SK-N-SH (cell line): Measurements from ENCODE around the gene ZRANB2. TPM values are rescaled to one million over a fixed set of nuclear protein-coding genes. Genes with fewer than 3 reads are reported as not detected.

Experiments used
- CTCF ChIA-PET: fragments of 300-600, 350-600 bp; formaldehyde crosslinking; extraction: SDS; loops from one replicate; lab custom pipeline; 2021; lab: Yijun Ruan, JAX
- POLR2A ChIA-PET: fragments of 350-600 bp; sonication (Branson Sonifier 250); formaldehyde crosslinking; extraction: SDS; loops from one replicate; lab custom pipeline; 2020; ENCODE audit warnings: antibody characterized with exemption, inconsistent platforms; lab: Yijun Ruan, JAX
- DNase-seq: peaks from one replicate; pipeline ENCODE4 v3.0.0; 2012
- H2AFZ ChIP-seq: fragments of 200-600 bp; sonication (generic); 2 replicates; pipeline ENCODE4 v1.8.1; 2016; ENCODE audit warnings: antibody characterized with exemption, mild to moderate bottlenecking, low read depth
- H3F3A ChIP-seq: fragments of 200-600 bp; sonication (generic); replicated peaks from 2 replicates; pipeline ENCODE3; 2016; ENCODE audit warnings: antibody characterized with exemption, mild to moderate bottlenecking; ENCODE audit not compliant: insufficient read depth
- H3K27ac ChIP-seq, 2 experiments: fragments of 200-500 bp in 1 of 2; fragments of 200-600 bp in 1 of 2; sonication (Bioruptor generic) in 1 of 2; sonication (generic), shearing (Covaris generic) in 1 of 2; 2 replicates each; pipeline versions ENCODE4 v1.5.1 to v1.6.1; 2014 to 2016; ENCODE audit warnings: low read depth in 2 of 2, inconsistent platforms in 1 of 2, low read length in 1 of 2, mild to moderate bottlenecking in 1 of 2, mixed read lengths in 1 of 2
- H3K27me3 ChIP-seq: fragments of 200-600 bp; sonication (generic), shearing (Covaris generic); 2 replicates; pipeline ENCODE4 v1.6.1; 2016; ENCODE audit warnings: mixed run types; ENCODE audit not compliant: insufficient read depth
- H3K36me3 ChIP-seq, 2 experiments: fragments of 200-500 bp in 1 of 2; fragments of 200-600 bp in 1 of 2; sonication (Bioruptor generic) in 1 of 2; sonication (generic) in 1 of 2; replicated peaks in 1 of 2; 2 replicates each; pipeline versions ENCODE3 to v1.5.1; 2014 to 2016; ENCODE audit warnings: low read length in 1 of 2, mild to moderate bottlenecking in 1 of 2; ENCODE audit not compliant: insufficient read depth in 2 of 2, control insufficient read depth in 1 of 2
- H3K4me1 ChIP-seq, 2 experiments: fragments of 200-500 bp in 1 of 2; fragments of 200-600 bp in 1 of 2; sonication (Bioruptor generic) in 1 of 2; sonication (generic), shearing (Covaris generic) in 1 of 2; 2 replicates each; pipeline versions ENCODE4 v1.5.1 to v1.6.1; 2014 to 2016; ENCODE audit warnings: low read depth in 1 of 2, low read length in 1 of 2, mixed run types in 1 of 2; ENCODE audit not compliant: insufficient read depth in 2 of 2, control insufficient read depth in 1 of 2
- H3K4me2 ChIP-seq: fragments of 200-600 bp; sonication (generic), shearing (Covaris generic); 2 replicates; pipeline ENCODE4 v1.6.1; 2017; ENCODE audit warnings: mixed run types
- H3K4me3 ChIP-seq, 2 experiments: fragments of 200-500 bp in 1 of 2; fragments of 200-600 bp in 1 of 2; sonication (Bioruptor generic) in 1 of 2; sonication (generic), shearing (Covaris generic) in 1 of 2; 2 replicates each; pipeline versions ENCODE4 v1.5.1 to v1.8.1; 2014 to 2016; ENCODE audit warnings: low read depth in 2 of 2, inconsistent platforms in 1 of 2, low read length in 1 of 2, mild to moderate bottlenecking in 1 of 2, mixed read lengths in 1 of 2, moderate library complexity in 1 of 2
- H3K79me2 ChIP-seq: fragments of 200-600 bp; sonication (generic); 2 replicates; pipeline ENCODE4 v1.8.1; 2017; ENCODE audit warnings: mild to moderate bottlenecking; ENCODE audit not compliant: insufficient read depth
- H3K9ac ChIP-seq: fragments of 200-600 bp; sonication (generic); 2 replicates; pipeline ENCODE4 v1.6.1; 2017; ENCODE audit warnings: mixed run types
- H3K9me2 ChIP-seq: fragments of 200-600 bp; sonication (generic); 2 replicates; pipeline ENCODE4 v1.6.1; 2017; ENCODE audit warnings: mixed run types
- H3K9me3 ChIP-seq: fragments of 200-600 bp; sonication (generic); 2 replicates; pipeline ENCODE4 v1.6.1; 2017; ENCODE audit warnings: mixed run types, mild to moderate bottlenecking, moderate library complexity
- H4K20me1 ChIP-seq: fragments of 200-600 bp; sonication (generic); 2 replicates; pipeline ENCODE4 v1.6.1; 2017; ENCODE audit warnings: mild to moderate bottlenecking, mixed run types; ENCODE audit not compliant: insufficient read depth
- CHD2 ChIP-seq: fragments of 150-350 bp; IDR thresholded peaks from 2 replicates; pipeline ENCODE4 v1.6.1; 2018; ENCODE audit warnings: low read length; ENCODE audit not compliant: partially characterized antibody
- FOXM1 ChIP-seq: IDR thresholded peaks from 2 replicates; pipeline ENCODE4 v1.4.0; 2012; ENCODE audit warnings: low read depth, mild to moderate bottlenecking
- GABPA ChIP-seq: IDR thresholded peaks from 2 replicates; pipeline ENCODE4 v1.4.0; 2012; ENCODE audit warnings: low read depth, mild to moderate bottlenecking
- GATA2 ChIP-seq: sonication (generic); formaldehyde crosslinking; IDR thresholded peaks from 2 replicates; pipeline ENCODE4 v1.5.0; 2020; ENCODE audit warnings: mild to moderate bottlenecking, missing genetic modification reagents
- MEF2A ChIP-seq: IDR thresholded peaks from 2 replicates; pipeline ENCODE4 v1.4.0; 2012; ENCODE audit warnings: low read depth, borderline replicate concordance
- MXI1 ChIP-seq: IDR thresholded peaks from 2 replicates; pipeline ENCODE4 v1.6.1; 2012; ENCODE audit warnings: mild to moderate bottlenecking, low read depth, low read length, improper control_type of control experiment
- NFIC ChIP-seq: IDR thresholded peaks from 2 replicates; pipeline ENCODE4 v1.4.0; 2012; ENCODE audit warnings: borderline replicate concordance
- NRF1 ChIP-seq: IDR thresholded peaks from 2 replicates; pipeline ENCODE4 v1.6.1; 2012; ENCODE audit warnings: low read depth, mild to moderate bottlenecking, low read length
- RCOR1 ChIP-seq: fragments of 150-350 bp; IDR thresholded peaks from 2 replicates; pipeline ENCODE4 v1.6.1; 2017; ENCODE audit warnings: antibody characterized with exemption, low read length
- REST ChIP-seq: IDR thresholded peaks from 2 replicates; pipeline ENCODE4 v1.6.1; 2012; ENCODE audit warnings: mild to moderate bottlenecking, low read depth, low read length, moderate library complexity
- RFX5 ChIP-seq: IDR thresholded peaks from 2 replicates; pipeline ENCODE4 v1.6.1; 2012; ENCODE audit warnings: mild to moderate bottlenecking, improper control_type of control experiment, low read length
- SMC3 ChIP-seq: IDR thresholded peaks from 2 replicates; pipeline ENCODE4 v1.6.1; 2012; ENCODE audit warnings: low read depth, low read length, improper control_type of control experiment
- TAF1 ChIP-seq: IDR thresholded peaks from 2 replicates; pipeline ENCODE4 v1.6.1; 2012; ENCODE audit warnings: low read depth, mild to moderate bottlenecking, low read length, moderate library complexity, borderline replicate concordance
- TEAD4 ChIP-seq: IDR thresholded peaks from 2 replicates; pipeline ENCODE4 v1.4.0; 2012; ENCODE audit warnings: mild to moderate bottlenecking, borderline replicate concordance; ENCODE audit not compliant: insufficient read depth
- YY1 ChIP-seq: IDR thresholded peaks from 2 replicates; pipeline ENCODE4 v1.4.0; 2012; ENCODE audit warnings: low read depth, mild to moderate bottlenecking
- WGBS: methylation state at CpG from one replicate; pipeline ENCODE4 v1.1.6; 2017; ENCODE audit warnings: low lambda C conversion rate; 5-methylcytosine and 5-hydroxymethylcytosine counted together
- polyA plus RNA-seq, 3 experiments: library from polyadenylated mRNA; depleted of rRNA; stranded (reverse); fragments of >200 nt; gene quantifications; 2 replicates each; pipeline ENCODE4 v1.2.3, GENCODE V29; 2012
- TF ChIP-seq, protein P1 (sequence below): IDR thresholded peaks from 2 replicates; pipeline ENCODE4 v1.4.0; 2012; ENCODE audit warnings: low read depth, borderline replicate concordance
- TF ChIP-seq, protein P2 (sequence below): fragments of 150-350 bp; IDR thresholded peaks from 2 replicates; pipeline ENCODE4 v1.6.1; 2016; ENCODE audit warnings: mild to moderate bottlenecking, low read depth, low read length
- TF ChIP-seq, protein P3 (sequence below): fragments of 200-600 bp; sonication (generic); IDR thresholded peaks from 2 replicates; pipeline ENCODE4 v1.6.1; 2017; ENCODE audit warnings: antibody characterized with exemption, mild to moderate bottlenecking, moderate library complexity

ZRANB2 gene
- polyA plus RNA-seq, 1 of the 3 experiments (the other 2 are of a cell fraction): 45.2 TPM

DNA sequence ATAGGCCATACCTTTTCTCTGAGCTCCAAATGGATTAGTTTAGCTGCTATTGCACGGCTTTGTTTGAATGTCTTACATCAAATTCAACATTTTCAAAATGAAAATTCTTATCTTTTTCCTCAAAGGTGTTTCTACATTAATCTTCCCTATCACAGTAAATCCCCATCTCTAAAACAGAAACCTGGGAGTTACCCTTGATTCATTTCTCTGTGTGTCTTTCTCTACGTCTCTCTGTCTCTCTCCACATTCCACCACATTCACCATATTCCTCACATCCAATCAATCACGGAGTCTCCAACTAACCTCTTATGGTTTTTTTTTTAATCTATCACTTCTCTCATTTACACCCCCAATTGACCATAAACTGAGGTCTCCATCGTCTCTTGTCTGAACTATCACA lies 57.3 kb downstream of the ZRANB2 start:
- no peaks in the 10 kb centered on the region for H3K36me3 ChIP-seq
- POLR2A ChIA-PET: no interaction called here
- CTCF ChIA-PET: no interaction called here
- peaks cover 0 to 9% of the 10 kb centered on the region in 2 experiments; a peak in 2 of 4 replicates for H3K4me1 ChIP-seq
- WGBS: 63% methylated on average over 4 of the region's 4 CpGs
- no peak for TF ChIP-seq NRF1
- TF ChIP-seq, protein P1, sequence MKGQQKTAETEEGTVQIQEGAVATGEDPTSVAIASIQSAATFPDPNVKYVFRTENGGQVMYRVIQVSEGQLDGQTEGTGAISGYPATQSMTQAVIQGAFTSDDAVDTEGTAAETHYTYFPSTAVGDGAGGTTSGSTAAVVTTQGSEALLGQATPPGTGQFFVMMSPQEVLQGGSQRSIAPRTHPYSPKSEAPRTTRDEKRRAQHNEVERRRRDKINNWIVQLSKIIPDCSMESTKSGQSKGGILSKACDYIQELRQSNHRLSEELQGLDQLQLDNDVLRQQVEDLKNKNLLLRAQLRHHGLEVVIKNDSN: no peak
- no peak for TF ChIP-seq TEAD4
- TF ChIP-seq YY1: no peak
- TF ChIP-seq NFIC: no peak
- TF ChIP-seq RCOR1: no peak
- no peak for TF ChIP-seq REST
- TF ChIP-seq, protein P2, sequence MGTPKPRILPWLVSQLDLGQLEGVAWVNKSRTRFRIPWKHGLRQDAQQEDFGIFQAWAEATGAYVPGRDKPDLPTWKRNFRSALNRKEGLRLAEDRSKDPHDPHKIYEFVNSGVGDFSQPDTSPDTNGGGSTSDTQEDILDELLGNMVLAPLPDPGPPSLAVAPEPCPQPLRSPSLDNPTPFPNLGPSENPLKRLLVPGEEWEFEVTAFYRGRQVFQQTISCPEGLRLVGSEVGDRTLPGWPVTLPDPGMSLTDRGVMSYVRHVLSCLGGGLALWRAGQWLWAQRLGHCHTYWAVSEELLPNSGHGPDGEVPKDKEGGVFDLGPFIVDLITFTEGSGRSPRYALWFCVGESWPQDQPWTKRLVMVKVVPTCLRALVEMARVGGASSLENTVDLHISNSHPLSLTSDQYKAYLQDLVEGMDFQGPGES: no peak
- no peak for TF ChIP-seq GABPA
- no peak for TF ChIP-seq SMC3
- TF ChIP-seq, protein P3, sequence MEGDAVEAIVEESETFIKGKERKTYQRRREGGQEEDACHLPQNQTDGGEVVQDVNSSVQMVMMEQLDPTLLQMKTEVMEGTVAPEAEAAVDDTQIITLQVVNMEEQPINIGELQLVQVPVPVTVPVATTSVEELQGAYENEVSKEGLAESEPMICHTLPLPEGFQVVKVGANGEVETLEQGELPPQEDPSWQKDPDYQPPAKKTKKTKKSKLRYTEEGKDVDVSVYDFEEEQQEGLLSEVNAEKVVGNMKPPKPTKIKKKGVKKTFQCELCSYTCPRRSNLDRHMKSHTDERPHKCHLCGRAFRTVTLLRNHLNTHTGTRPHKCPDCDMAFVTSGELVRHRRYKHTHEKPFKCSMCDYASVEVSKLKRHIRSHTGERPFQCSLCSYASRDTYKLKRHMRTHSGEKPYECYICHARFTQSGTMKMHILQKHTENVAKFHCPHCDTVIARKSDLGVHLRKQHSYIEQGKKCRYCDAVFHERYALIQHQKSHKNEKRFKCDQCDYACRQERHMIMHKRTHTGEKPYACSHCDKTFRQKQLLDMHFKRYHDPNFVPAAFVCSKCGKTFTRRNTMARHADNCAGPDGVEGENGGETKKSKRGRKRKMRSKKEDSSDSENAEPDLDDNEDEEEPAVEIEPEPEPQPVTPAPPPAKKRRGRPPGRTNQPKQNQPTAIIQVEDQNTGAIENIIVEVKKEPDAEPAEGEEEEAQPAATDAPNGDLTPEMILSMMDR: no peak
- TF ChIP-seq CHD2: no peak
- TF ChIP-seq MXI1: no peak
- no peak for TF ChIP-seq TAF1
- no peak for TF ChIP-seq MEF2A
- no peak for TF ChIP-seq RFX5
- no peak for TF ChIP-seq FOXM1
- TF ChIP-seq GATA2 (CRISPR knock-in tag): no peak
- H3K27ac ChIP-seq: no peak overlapping the region
- no peaks in the 10 kb centered on the region for H3K27me3 ChIP-seq
- no peak overlapping the region for H2AFZ ChIP-seq
- H3K9me3 ChIP-seq: no peaks in the 10 kb centered on the region
- no peak overlapping the region for H3K4me2 ChIP-seq
- no peak overlapping the region for H3K4me3 ChIP-seq
- no peak overlapping the region for H3K9ac ChIP-seq
- H3K79me2 ChIP-seq: no peaks in the 10 kb centered on the region
- no peaks in the 10 kb centered on the region for H3F3A ChIP-seq
- no peaks in the 10 kb centered on the region for H3K9me2 ChIP-seq
- H4K20me1 ChIP-seq: no peaks in the 10 kb centered on the region
- DNase-seq: no peak
